PC-9 (cell line): ENCODE results near the gene PCLO. TPM values are rescaled to one million over a fixed set of nuclear protein-coding genes. Genes with fewer than 3 reads are reported as not detected.

ENCODE experiments used
- Bru-seq: library from RNA; stranded (reverse); fragments of 400-500 nt; gene quantifications from one replicate; lab custom pipeline; 2021; lab: Mats Ljungman, UMichigan
- BruChase-seq, 2 experiments: library from RNA; stranded (reverse); fragments of 400-500 nt; gene quantifications; one replicate each; lab custom pipeline; 2021; lab: Mats Ljungman, UMichigan
- BruUV-seq: library from RNA; stranded (reverse); fragments of 400-500 nt; replicated peaks from 2 replicates; lab custom pipeline; 2021; lab: Mats Ljungman, UMichigan
- CTCF ChIA-PET: fragments of 300-600 bp; sonication (Branson Sonifier 250); formaldehyde crosslinking; loops from one replicate; lab custom pipeline; 2022; ENCODE audit warnings: antibody characterized with exemption; lab: Charles Lee
- POLR2A ChIA-PET: fragments of 300-600 bp; sonication (Branson Sonifier 250); formaldehyde crosslinking; loops from one replicate; lab custom pipeline; 2022; ENCODE audit warnings: antibody characterized with exemption; ENCODE audit not compliant: unreplicated experiment; lab: Charles Lee
- DNase-seq, 2 experiments: peaks; one replicate each; pipeline versions ENCODE4 v3.0.0 to v3.0.0-alpha.2; 2015 to 2022; ENCODE audit warnings: mixed read lengths in 1 of 2
- H2AFZ ChIP-seq: fragments of 200-600 bp; sonication (generic); 2 replicates; pipeline ENCODE4 v1.8.1; 2017; ENCODE audit warnings: antibody characterized with exemption
- H3F3A ChIP-seq: fragments of 200-600 bp; sonication (generic); 2 replicates; pipeline ENCODE4 v1.8.1; 2017; ENCODE audit warnings: antibody characterized with exemption, mild to moderate bottlenecking, low read depth; ENCODE audit not compliant: insufficient read depth
- H3K27ac ChIP-seq: fragments of 200-600 bp; sonication (generic); 2 replicates; pipeline ENCODE4 v1.6.1; 2016; ENCODE audit warnings: mixed run types
- H3K27me3 ChIP-seq: fragments of 200-600 bp; sonication (generic); 2 replicates; pipeline ENCODE4 v1.6.1; 2016; ENCODE audit warnings: low read depth, mixed run types; ENCODE audit not compliant: insufficient read depth
- H3K36me3 ChIP-seq: fragments of 200-600 bp; sonication (generic); 2 replicates; pipeline ENCODE4 v1.6.1; 2016; ENCODE audit warnings: low read depth, mixed run types
- H3K4me1 ChIP-seq: fragments of 200-600 bp; sonication (generic); replicated peaks from 2 replicates; pipeline ENCODE4 v1.6.1; 2016; ENCODE audit warnings: mixed run types; ENCODE audit not compliant: insufficient read depth
- H3K4me2 ChIP-seq: fragments of 200-600 bp; sonication (generic); 2 replicates; pipeline ENCODE4 v1.6.1; 2017; ENCODE audit warnings: mixed run types
- H3K4me3 ChIP-seq: fragments of 200-600 bp; sonication (generic); 2 replicates; pipeline ENCODE4 v1.6.1; 2016; ENCODE audit warnings: mixed run types
- H3K79me2 ChIP-seq: fragments of 200-600 bp; sonication (generic); 2 replicates; pipeline ENCODE4 v1.6.1; 2017; ENCODE audit warnings: low read depth, mixed run types
- H3K9me2 ChIP-seq: fragments of 200-600 bp; sonication (generic); 2 replicates; pipeline ENCODE4 v1.8.1; 2017; ENCODE audit warnings: mild to moderate bottlenecking; ENCODE audit not compliant: insufficient read depth
- H3K9me3 ChIP-seq: fragments of 200-600 bp; sonication (generic); 2 replicates; pipeline ENCODE4 v1.8.1; 2016; ENCODE audit warnings: low read depth; ENCODE audit not compliant: insufficient read depth
- H4K20me1 ChIP-seq: fragments of 200-600 bp; sonication (generic); 2 replicates; pipeline ENCODE4 v1.8.1; 2017; ENCODE audit not compliant: insufficient read depth
- EZH2 ChIP-seq: fragments of 200-600 bp; sonication (generic); IDR thresholded peaks from 2 replicates; pipeline ENCODE4 v1.8.0; 2017; ENCODE audit warnings: antibody characterized with exemption, low read depth
- intact Hi-C: fragments of 100-400 bp; cut with micrococcal nuclease; formaldehyde crosslinking; loops from one replicate; pipeline ENCODE4 v1.10.0; 2022; ENCODE audit not compliant: unreplicated experiment
- long read RNA-seq: library from polyadenylated mRNA; stranded (forward); transcript quantifications from one replicate; pipeline ENCODE4 v2.0.0, GENCODE V29; 2022
- total RNA-seq: library from RNA; stranded (reverse); gene quantifications from 2 replicates; pipeline ENCODE4 v1.2.3, GENCODE V29; 2021
- TF ChIP-seq, protein P1 (sequence below): fragments of 200-600 bp; sonication (generic); conservative IDR thresholded peaks from 2 replicates; pipeline ENCODE4 v1.6.1; 2017; ENCODE audit warnings: mixed run types, antibody characterized with exemption, mild to moderate bottlenecking, moderate library complexity

Gene PCLO, protein sequence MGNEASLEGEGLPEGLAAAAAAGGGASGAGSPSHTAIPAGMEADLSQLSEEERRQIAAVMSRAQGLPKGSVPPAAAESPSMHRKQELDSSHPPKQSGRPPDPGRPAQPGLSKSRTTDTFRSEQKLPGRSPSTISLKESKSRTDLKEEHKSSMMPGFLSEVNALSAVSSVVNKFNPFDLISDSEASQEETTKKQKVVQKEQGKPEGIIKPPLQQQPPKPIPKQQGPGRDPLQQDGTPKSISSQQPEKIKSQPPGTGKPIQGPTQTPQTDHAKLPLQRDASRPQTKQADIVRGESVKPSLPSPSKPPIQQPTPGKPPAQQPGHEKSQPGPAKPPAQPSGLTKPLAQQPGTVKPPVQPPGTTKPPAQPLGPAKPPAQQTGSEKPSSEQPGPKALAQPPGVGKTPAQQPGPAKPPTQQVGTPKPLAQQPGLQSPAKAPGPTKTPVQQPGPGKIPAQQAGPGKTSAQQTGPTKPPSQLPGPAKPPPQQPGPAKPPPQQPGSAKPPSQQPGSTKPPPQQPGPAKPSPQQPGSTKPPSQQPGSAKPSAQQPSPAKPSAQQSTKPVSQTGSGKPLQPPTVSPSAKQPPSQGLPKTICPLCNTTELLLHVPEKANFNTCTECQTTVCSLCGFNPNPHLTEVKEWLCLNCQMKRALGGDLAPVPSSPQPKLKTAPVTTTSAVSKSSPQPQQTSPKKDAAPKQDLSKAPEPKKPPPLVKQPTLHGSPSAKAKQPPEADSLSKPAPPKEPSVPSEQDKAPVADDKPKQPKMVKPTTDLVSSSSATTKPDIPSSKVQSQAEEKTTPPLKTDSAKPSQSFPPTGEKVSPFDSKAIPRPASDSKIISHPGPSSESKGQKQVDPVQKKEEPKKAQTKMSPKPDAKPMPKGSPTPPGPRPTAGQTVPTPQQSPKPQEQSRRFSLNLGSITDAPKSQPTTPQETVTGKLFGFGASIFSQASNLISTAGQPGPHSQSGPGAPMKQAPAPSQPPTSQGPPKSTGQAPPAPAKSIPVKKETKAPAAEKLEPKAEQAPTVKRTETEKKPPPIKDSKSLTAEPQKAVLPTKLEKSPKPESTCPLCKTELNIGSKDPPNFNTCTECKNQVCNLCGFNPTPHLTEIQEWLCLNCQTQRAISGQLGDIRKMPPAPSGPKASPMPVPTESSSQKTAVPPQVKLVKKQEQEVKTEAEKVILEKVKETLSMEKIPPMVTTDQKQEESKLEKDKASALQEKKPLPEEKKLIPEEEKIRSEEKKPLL (N-terminal part only)
- 2.6 and 4.0 TPM in 2 replicates for total RNA-seq
- Bru-seq, nascent RNA, result percentile 35 among the genes with signal in this experiment
- percentile 41 among the genes with signal in this experiment for BruChase-seq, experiment 1, labeled RNA remaining after a 2-hour chase
- BruChase-seq, experiment 2, labeled RNA remaining after a 6-hour chase, result percentile 39 among the genes with signal in this experiment
- long read RNA-seq, result 0 reads

DNA sequence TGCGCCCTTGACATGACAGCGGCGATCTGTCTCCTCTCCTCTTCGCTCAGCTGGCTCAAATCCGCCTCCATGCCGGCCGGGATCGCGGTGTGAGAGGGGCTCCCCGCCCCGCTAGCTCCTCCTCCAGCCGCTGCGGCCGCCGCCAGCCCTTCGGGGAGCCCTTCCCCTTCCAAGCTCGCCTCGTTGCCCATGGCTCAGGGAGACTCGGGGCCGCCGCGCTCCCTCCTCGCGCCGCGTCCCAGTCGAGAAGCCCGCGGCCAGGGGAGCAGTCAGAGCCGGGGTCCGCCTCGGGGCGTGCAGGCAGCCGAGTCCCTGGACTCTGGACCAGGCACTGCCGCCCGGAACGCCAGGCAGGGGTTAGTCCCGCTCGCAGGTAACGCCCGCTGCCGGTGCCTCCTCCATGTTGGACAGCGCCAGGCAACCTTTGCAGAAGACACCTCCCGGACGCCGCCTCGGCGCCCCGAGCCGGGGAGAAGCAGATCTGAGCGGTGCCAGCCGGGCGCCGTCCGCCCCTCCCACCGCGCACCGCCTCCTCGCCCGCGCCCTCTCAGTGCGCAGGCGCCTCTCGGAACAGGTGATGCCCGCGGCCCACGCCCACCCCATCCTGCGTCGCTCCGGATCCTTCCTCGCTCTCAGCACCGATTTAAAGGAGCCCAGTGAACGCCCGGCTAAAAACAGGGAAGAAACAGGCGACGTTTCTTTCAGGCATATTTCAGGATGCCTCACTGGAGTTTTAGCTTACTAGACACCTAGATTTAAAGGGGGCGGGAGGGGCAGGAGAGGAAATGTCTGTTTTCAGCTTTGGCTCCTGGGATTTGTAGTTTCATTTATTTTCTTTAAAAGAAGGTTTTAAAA lies at the start of gene PCLO:
Gene PCLO (minus strand): TSS at position 483 of the 855 bp plus-strand sequence. CDS start 292 bp downstream, at position 191.
- Histone ChIP-seq H2AFZ (peak within 1 kb of the TSS; percentile 97), H3K4me2 (peak within 1 kb of the TSS; percentile 88), H3K4me3 (peak within 1 kb of the TSS; percentile 98), H3F3A (peaks cover 8% of the 10 kb centered on the region; the same call in 1 of the 2 replicates), H3K79me2 (no peaks in the 10 kb centered on the region), H3K36me3 (no peaks in the 10 kb centered on the region), H3K9me2 (no peaks in the 10 kb centered on the region), H3K4me1 (peaks cover 18% of the 10 kb centered on the region), H3K27ac (peak within 1 kb of the TSS; percentile 70), H3K9me3 (no peaks in the 10 kb centered on the region), H3K27me3 (no peaks in the 10 kb centered on the region), H4K20me1 (no peaks in the 10 kb centered on the region)
- no TSS peak for BruUV-seq
- TF ChIP-seq EZH2, result no peak
- TF ChIP-seq, protein P1, sequence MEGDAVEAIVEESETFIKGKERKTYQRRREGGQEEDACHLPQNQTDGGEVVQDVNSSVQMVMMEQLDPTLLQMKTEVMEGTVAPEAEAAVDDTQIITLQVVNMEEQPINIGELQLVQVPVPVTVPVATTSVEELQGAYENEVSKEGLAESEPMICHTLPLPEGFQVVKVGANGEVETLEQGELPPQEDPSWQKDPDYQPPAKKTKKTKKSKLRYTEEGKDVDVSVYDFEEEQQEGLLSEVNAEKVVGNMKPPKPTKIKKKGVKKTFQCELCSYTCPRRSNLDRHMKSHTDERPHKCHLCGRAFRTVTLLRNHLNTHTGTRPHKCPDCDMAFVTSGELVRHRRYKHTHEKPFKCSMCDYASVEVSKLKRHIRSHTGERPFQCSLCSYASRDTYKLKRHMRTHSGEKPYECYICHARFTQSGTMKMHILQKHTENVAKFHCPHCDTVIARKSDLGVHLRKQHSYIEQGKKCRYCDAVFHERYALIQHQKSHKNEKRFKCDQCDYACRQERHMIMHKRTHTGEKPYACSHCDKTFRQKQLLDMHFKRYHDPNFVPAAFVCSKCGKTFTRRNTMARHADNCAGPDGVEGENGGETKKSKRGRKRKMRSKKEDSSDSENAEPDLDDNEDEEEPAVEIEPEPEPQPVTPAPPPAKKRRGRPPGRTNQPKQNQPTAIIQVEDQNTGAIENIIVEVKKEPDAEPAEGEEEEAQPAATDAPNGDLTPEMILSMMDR, result no peak
- peak; percentile 87 to 98 for DNase-seq
- intact Hi-C loops, result loop anchor here (5.0 to 10.0 kb wide), 4 partner anchors 110 to 418 kb away; no protein-coding TSS in a partner anchor
- CTCF ChIA-PET, result interaction anchor here (0.5 kb wide), 1 partner anchor 175 kb away, joined by 3 read pairs; no protein-coding TSS in a partner anchor
- POLR2A ChIA-PET, result no interaction called here

DNA sequence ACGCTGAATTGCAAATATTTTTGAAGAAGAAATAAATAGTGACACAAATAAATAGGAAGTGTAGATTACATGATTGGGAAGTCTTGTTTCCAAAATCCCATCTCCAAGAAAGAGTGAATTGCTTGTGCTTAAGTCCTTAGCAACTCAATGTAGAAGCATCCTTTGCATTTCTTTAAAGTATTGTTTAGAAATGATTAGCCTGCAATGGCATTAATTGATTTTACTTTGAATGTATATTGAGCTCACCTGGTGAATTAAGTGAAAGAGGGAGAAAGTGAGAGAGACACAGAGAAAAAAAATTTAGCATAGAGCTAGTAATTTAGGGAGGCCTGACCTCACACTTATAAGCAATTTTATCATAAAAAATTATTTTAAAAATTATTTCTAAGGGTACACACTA lies 49.0 kb upstream of the PCLO start:
- POLR2A ChIA-PET, result no interaction called here
- intact Hi-C loops, result no loop called here
- Histone ChIP-seq H4K20me1 (no peaks in the 10 kb centered on the region), H3K4me2 (no peak overlapping the region), H3K27ac (no peak overlapping the region), H3K27me3 (no peaks in the 10 kb centered on the region), H3F3A (no peaks in the 10 kb centered on the region), H2AFZ (no peak overlapping the region), H3K9me3 (no peaks in the 10 kb centered on the region), H3K9me2 (no peaks in the 10 kb centered on the region), H3K4me3 (no peak overlapping the region), H3K4me1 (no peaks in the 10 kb centered on the region), H3K36me3 (no peaks in the 10 kb centered on the region), H3K79me2 (no peaks in the 10 kb centered on the region)
- no peak for DNase-seq
- no TSS peak for BruUV-seq
- CTCF ChIA-PET, result no interaction called here
- TF ChIP-seq, protein P1, result no peak
- no peak for TF ChIP-seq EZH2
